ENCODE data around the gene GAB2. TPM values are rescaled to one million over a fixed set of nuclear protein-coding genes. Genes with fewer than 3 reads are reported as not detected.

The GAB2 gene
- total and polyA plus RNA-seq, 2 of the 13 experiments (the other 11 are each of a cell fraction or from before 2014, with no cell fraction given) = 4.1 to 8.6 TPM

DNA sequence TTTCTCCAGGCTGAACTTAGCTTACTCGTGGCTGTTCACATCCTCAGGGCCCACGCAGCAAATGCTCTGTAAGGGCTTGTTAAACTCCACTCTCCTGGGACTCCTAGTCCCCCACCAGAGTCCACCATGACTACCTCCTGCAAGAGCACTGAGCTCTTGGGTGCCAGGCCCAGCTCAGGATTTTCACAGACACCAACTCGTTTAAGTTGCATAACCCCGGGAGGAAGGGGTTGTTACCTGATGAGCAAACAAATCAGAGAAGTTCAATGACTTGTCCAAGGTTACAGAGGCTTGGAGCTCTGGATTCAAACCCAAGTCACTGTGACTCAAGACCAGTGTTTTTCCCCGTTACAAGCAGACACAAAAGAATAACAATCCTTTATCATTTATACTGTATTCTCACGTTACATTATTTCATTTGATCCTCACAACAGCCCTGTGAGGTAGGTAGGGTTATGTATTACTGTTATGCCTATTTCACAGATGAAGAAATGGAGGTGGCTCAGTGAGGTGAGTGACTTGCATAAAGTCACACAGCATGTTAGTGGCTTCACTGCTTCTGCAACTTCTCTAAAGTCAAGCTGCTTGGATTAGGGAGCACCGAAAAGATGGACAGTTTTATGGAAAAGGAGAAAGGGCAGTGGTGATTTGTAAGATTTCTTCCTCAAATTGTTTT, 246.6 kb downstream of the GAB2 start (continued):
- TF ChIP-seq, protein P1, sequence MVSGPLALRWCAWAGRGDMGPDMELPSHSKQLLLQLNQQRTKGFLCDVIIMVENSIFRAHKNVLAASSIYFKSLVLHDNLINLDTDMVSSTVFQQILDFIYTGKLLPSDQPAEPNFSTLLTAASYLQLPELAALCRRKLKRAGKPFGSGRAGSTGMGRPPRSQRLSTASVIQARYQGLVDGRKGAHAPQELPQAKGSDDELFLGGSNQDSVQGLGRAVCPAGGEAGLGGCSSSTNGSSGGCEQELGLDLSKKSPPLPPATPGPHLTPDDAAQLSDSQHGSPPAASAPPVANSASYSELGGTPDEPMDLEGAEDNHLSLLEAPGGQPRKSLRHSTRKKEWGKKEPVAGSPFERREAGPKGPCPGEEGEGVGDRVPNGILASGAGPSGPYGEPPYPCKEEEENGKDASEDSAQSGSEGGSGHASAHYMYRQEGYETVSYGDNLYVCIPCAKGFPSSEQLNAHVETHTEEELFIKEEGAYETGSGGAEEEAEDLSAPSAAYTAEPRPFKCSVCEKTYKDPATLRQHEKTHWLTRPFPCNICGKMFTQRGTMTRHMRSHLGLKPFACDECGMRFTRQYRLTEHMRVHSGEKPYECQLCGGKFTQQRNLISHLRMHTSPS (CRISPR knock-in tag; IDR thresholded peaks at IDR 0.05; ENCODE audit: low read depth) = no peak; the same call in 1 of the 2 replicates
- no peak for TF ChIP-seq ZBTB10 (CRISPR knock-in tag; IDR thresholded peaks at IDR 0.05; ENCODE audit: borderline replicate concordance)
- TF ChIP-seq, protein P2, sequence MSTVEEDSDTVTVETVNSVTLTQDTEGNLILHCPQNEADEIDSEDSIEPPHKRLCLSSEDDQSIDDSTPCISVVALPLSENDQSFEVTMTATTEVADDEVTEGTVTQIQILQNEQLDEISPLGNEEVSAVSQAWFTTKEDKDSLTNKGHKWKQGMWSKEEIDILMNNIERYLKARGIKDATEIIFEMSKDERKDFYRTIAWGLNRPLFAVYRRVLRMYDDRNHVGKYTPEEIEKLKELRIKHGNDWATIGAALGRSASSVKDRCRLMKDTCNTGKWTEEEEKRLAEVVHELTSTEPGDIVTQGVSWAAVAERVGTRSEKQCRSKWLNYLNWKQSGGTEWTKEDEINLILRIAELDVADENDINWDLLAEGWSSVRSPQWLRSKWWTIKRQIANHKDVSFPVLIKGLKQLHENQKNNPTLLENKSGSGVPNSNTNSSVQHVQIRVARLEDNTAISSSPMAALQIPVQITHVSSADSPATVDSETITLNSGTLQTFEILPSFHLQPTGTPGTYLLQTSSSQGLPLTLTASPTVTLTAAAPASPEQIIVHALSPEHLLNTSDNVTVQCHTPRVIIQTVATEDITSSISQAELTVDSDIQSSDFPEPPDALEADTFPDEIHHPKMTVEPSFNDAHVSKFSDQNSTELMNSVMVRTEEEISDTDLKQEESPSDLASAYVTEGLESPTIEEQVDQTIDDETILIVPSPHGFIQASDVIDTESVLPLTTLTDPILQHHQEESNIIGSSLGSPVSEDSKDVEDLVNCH (CRISPR knock-in tag; IDR thresholded peaks at IDR 0.05) = no peak
- TF ChIP-seq ZFP91 (CRISPR knock-in tag; IDR thresholded peaks at IDR 0.05; ENCODE audit: borderline replicate concordance) = no peak
- TF ChIP-seq E2F5 (CRISPR knock-in tag; conservative IDR thresholded peaks at IDR 0.05) = no peak
- no peak for TF ChIP-seq MLXIP (CRISPR knock-in tag; IDR thresholded peaks at IDR 0.05; ENCODE audit: borderline replicate concordance)
- TF ChIP-seq ADNP (CRISPR knock-in tag; IDR thresholded peaks at IDR 0.05) = no peak; the same call in 1 of the 2 replicates
- TF ChIP-seq ZNF512 (CRISPR knock-in tag; IDR thresholded peaks at IDR 0.05) = no peak
- no peak for TF ChIP-seq ZNF547 (CRISPR knock-in tag; IDR thresholded peaks at IDR 0.05)
- TF ChIP-seq ZNF20 (CRISPR knock-in tag; IDR thresholded peaks at IDR 0.05) = no peak
- TF ChIP-seq JUNB (CRISPR knock-in tag; IDR thresholded peaks at IDR 0.05; ENCODE audit: borderline replicate concordance) = no peak
- TF ChIP-seq ZNF781 (CRISPR knock-in tag; IDR thresholded peaks at IDR 0.05; ENCODE audit: borderline replicate concordance, not compliant biosample characterization) = no peak
- no peak for TF ChIP-seq NR3C1 (CRISPR knock-in tag; IDR thresholded peaks at IDR 0.05)
